VCaP (cell line): ENCODE results near the gene CNTNAP5.

Experiments
- H3K27ac ChIP-seq: fragments of 450-650 bp; 2 replicates; pipeline ENCODE4 v1.5.1; 2017
- TF ChIP-seq, protein P1 (sequence below): fragments of 450-650 bp; conservative IDR thresholded peaks from 2 replicates; pipeline ENCODE4 v1.5.1; 2017; ENCODE audit warnings: mild to moderate bottlenecking, moderate library complexity

The CNTNAP5 gene

DNA sequence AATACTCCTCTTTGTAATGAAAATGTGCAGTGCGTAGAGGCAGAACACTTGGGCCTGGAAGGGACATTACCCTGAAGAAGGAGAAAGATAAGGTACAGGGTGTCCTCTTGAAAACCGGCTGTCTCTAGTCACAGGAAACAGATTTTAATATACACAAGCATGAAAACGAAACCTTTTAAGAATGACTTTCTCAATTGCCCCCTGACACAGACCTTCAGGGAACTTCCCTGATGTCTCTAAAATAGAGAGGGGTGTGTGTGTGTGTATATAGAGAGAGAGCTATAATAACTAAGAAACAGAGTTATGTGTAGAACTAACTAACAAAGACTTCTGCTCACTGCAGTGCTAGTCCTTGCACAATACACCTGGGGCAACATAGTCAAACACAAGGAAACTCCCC is 780.0 kb downstream of the CNTNAP5 start:
- TF ChIP-seq, protein P1, sequence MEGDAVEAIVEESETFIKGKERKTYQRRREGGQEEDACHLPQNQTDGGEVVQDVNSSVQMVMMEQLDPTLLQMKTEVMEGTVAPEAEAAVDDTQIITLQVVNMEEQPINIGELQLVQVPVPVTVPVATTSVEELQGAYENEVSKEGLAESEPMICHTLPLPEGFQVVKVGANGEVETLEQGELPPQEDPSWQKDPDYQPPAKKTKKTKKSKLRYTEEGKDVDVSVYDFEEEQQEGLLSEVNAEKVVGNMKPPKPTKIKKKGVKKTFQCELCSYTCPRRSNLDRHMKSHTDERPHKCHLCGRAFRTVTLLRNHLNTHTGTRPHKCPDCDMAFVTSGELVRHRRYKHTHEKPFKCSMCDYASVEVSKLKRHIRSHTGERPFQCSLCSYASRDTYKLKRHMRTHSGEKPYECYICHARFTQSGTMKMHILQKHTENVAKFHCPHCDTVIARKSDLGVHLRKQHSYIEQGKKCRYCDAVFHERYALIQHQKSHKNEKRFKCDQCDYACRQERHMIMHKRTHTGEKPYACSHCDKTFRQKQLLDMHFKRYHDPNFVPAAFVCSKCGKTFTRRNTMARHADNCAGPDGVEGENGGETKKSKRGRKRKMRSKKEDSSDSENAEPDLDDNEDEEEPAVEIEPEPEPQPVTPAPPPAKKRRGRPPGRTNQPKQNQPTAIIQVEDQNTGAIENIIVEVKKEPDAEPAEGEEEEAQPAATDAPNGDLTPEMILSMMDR, result no peak
- no peak overlapping the region for H3K27ac ChIP-seq

DNA sequence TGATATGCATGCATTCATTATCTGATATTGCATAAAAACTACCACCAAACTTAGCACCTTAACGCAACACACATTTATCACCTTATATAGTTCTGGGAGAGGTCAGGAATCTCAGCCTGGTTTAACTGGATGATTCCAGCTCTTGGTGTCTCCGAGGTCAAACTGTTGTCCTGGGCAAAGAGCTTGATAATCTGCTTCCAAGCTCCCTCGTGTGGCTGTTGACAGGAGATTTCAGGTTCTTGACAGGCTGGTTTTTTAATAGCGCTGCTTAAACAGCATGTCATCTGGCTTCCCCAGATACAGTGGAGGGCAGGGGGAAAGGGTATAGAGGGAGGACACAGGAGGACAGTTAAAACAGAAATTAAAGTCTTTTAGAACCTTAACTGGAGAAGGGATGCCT is 785.0 kb downstream of the CNTNAP5 start:
- TF ChIP-seq, protein P1, result peak; percentile 77
- H3K27ac ChIP-seq, result no peak overlapping the region

DNA sequence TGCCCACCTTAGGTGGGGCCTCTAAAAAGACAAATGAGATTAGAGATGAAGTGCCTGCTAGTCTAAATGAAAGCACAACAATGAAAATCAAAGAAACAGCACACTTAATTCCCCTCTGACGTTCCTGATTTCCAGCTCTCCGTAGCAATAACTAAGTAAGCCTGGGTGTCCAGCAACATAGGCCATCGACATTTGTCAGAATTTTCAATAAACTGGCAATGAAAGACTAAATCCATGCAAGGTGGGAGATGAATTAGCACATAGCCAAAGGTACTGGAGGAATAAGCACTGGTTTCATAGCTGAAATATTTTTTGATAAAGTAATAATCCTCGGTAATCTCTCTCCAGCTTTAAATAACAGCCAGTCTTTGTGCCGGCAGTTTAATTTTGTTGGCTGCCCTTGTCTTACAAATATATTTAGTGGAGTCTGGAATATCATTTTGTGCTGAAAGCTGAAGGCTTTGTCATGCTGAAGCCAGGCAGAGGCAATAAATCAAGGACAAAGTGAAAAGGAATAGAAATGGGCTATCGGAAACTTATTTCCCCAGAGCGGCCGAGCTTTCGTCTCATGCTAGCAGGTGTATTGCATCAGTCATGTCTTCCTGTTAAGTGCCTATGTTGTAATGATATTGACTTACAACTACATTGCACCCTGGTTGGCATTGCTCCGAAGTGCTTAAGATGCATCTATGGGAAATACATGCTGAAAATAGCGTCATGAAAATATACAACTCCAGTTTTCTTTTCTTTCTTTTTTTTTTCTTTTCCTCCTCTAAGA is 790.1 kb downstream of the CNTNAP5 start:
- TF ChIP-seq, protein P1, result no peak
- H3K27ac ChIP-seq, result no peak overlapping the region

DNA sequence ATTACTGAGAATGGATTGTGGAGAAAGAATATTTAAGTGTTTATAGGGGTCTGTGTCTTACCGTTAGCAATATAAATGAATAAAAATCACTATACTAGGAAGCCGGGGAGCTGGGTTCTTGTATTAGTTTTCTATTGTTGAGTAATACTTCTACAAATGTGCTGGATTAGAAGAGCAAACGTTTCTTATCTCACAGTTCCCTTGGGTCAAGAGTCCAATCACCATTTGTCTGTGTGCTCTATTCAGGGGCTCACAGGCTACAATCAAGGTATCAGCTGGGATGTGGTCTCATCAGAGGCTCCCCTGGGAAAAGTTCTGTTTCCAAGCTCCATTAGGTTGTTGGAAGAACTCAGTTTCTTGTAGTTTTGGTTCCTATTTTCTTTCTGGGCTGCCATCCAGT is 790.9 kb downstream of the CNTNAP5 start:
- no peak overlapping the region for H3K27ac ChIP-seq
- TF ChIP-seq, protein P1, result no peak

DNA sequence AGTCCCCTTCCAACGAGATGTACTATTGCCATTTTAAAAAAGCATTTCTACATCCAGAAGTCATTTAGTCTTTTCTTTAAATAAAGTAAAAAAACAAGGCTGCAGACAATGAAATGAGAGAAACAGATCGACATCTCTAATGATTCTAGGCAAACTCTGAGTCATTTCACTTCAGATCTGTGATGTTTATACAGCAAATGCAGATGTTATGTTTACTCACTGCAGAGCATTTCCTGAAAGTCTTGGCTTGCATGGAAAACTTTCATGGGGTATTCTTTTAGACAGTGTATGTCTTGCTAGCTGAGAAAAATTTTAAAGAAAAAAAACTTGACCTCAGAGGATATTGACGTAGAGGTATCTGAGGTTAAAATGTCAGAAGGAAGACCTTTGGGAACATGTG is 797.4 kb downstream of the CNTNAP5 start:
- TF ChIP-seq, protein P1, result no peak
- H3K27ac ChIP-seq, result no peak overlapping the region

DNA sequence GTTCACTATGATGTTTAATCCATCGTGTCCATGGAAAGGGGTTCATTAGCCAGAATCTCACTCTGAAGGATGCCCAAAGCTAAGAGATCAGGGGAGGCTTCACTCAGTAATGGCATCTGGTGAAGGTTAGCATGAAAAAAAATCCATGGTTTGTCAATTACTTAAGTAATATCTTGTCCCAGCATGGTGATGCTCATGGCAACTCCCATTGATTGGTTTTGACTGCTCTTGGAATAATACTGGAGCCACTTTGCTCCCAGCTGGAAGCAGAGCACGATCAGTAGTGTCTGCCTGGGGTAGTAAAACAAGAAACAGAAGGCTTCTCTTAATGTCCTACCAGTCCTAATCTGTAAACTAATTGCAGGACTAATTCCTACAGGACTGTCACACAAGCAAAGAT is 799.4 kb downstream of the CNTNAP5 start:
- TF ChIP-seq, protein P1, result no peak
- H3K27ac ChIP-seq, result no peak overlapping the region

DNA sequence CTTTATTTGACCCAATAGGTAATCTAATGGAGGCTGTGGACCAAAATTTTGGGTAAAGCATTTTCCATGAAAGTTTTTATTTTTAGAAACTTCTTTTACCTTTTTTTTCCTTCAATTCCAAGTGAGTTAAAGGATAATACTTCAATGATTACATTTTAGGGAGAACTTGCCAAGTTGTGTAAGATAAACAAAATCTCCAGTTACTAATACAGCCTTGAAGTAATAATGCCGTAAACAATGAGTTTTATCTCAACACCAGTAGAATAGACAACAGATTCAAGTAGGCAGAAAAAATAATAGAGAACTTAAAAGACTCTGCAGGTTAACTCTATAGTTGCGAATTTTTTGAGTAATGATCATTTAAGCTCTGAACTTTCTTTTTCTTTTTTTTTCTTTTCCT is 807.4 kb downstream of the CNTNAP5 start:
- no peak overlapping the region for H3K27ac ChIP-seq
- TF ChIP-seq, protein P1, result no peak
